Measurements from ENCODE around the gene SDHAF2.

SDHAF2 gene

DNA sequence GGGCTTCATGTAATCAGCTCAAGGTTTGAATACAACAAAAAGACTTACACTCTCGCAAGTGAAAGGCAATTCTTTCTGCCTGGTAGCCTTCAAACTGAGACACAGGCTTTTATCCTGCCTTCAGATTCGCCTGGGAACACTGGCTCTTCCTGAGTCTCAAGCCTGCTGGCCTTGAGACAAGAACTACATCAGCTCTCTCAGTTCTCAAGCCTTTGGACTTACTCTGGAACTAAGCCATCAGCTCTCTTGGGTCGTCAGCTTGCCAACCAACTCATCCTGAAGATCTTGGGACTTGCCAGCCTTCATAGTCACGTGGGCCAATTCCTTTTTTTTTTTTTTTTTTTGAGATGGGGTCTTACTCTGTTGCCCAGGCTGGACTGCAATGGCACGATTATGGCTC lies 42.9 kb downstream of the SDHAF2 start:
- Histone ChIP-seq H3K9me3 (ENCODE audit: control insufficient read depth, insufficient read depth, low read depth, low read length) (no peaks in the 10 kb centered on the region), H3K27ac (ENCODE audit: extremely low read depth, low read depth, low read length) (no peak overlapping the region), H3K4me3 (ENCODE audit: low read depth, low read length) (no peak overlapping the region), H3K4me1 (ENCODE audit: control insufficient read depth, insufficient read depth, low read length) (no peaks in the 10 kb centered on the region), H3K36me3 (ENCODE audit: control insufficient read depth in 2 of 2, insufficient read depth in 1 of 2, low read length in 2 of 2) (peaks cover 0 to 14% of the 10 kb centered on the region in 2 experiments; a peak in 1 of 3 replicates)
- CTCF ChIA-PET = interaction anchor here (0.6 to 11.7 kb wide), 9 partner anchors 24 to 995 kb away, joined by 3 to 325 read pairs (median 4); partner anchors contain the start of genes LRRC10B and SYT7
- no peak for TF ChIP-seq ZNF555 (tag by site-specific recombination; conservative IDR thresholded peaks at IDR 0.05)
- TF ChIP-seq, protein P1, sequence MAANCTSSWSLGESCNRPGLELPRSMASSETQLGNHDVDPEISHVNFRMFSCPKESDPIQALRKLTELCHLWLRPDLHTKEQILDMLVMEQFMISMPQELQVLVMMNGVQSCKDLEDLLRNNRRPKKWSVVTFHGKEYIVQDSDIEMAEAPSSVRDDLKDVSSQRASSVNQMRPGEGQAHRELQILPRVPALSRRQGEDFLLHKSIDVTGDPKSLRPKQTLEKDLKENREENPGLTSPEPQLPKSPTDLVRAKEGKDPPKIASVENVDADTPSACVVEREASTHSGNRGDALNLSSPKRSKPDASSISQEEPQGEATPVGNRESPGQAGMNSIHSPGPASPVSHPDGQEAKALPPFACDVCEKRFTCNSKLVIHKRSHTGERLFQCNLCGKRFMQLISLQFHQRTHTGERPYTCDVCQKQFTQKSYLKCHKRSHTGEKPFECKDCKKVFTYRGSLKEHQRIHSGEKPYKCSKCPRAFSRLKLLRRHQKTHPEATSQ (tag by site-specific recombination; IDR thresholded peaks at IDR 0.05) = no peak
- TF ChIP-seq ZNF423 (tag by site-specific recombination; IDR thresholded peaks at IDR 0.05) = no peak
- no peak for TF ChIP-seq KLF7 (tag by site-specific recombination; IDR thresholded peaks at IDR 0.05; ENCODE audit: borderline replicate concordance)
- TF ChIP-seq ZNF37A (tag by site-specific recombination; IDR thresholded peaks at IDR 0.05) = no peak
- POLR2A ChIA-PET = interaction anchor here (0.6 kb wide), 1 partner anchor 164 kb away, joined by 3 read pairs; no protein-coding TSS in a partner anchor

DNA sequence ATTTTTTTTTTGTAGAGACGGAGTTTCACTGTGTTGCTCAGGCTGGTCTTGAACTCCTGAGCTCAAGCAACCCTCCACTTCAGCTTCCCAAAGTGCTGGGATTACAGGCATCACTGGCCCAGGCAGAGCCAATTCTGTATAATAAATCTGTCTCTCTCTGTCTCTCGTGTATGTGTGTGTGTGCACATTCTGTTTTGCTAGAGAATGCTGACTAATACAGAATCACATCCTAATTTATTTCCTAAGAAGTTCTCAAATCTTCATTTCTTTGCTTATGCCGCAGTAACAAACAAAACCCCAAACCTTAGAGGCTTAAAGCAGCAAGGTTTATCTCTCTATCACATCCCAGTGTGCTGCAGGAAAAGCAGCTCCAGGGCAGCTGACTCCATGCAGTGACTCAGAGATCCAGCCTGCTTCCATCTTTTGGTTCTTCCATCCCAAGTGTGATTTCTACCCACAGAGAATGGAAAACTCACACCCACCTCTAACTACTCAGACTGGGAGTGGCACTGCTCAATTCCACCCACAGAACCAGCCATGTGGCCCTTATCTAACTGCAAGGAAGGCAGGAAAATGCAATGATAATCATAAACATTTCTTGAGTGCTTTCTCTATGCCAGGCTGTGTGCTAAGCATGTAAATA lies 43.6 kb downstream of the SDHAF2 start:
- Histone ChIP-seq H3K4me3 (ENCODE audit: low read depth, low read length) (no peak overlapping the region), H3K36me3 (ENCODE audit: control insufficient read depth in 2 of 2, insufficient read depth in 1 of 2, low read length in 2 of 2) (peaks cover 0 to 11% of the 10 kb centered on the region in 2 experiments; a peak in 1 of 3 replicates), H3K9me3 (ENCODE audit: control insufficient read depth, insufficient read depth, low read depth, low read length) (no peaks in the 10 kb centered on the region), H3K4me1 (ENCODE audit: control insufficient read depth, insufficient read depth, low read length) (no peaks in the 10 kb centered on the region), H3K27ac (ENCODE audit: extremely low read depth, low read depth, low read length) (no peak overlapping the region)
- TF ChIP-seq, protein P2, sequence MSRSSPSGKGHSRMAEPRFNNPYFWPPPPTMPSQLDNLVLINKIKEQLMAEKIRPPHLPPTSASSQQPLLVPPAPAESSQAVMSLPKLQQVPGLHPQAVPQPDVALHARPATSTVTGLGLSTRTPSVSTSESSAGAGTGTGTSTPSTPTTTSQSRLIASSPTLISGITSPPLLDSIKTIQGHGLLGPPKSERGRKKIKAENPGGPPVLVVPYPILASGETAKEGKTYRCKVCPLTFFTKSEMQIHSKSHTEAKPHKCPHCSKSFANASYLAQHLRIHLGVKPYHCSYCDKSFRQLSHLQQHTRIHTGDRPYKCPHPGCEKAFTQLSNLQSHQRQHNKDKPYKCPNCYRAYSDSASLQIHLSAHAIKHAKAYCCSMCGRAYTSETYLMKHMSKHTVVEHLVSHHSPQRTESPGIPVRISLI (tag by site-specific recombination; IDR thresholded peaks at IDR 0.05) = no peak
- TF ChIP-seq EGR2 (tag by site-specific recombination; IDR thresholded peaks at IDR 0.05; ENCODE audit: low read depth) = peak; percentile 88
- peak; percentile 88 for TF ChIP-seq ZFHX2 (tag by site-specific recombination; conservative IDR thresholded peaks at IDR 0.05)
- ChIA-PET CTCF (interaction anchor here (0.7 to 11.7 kb wide), 4 partner anchors 27 to 996 kb away, joined by 3 to 325 read pairs (median 12); partner anchors contain the start of genes LRRC10B and SYT7), POLR2A (interaction anchor here (0.6 kb wide), 1 partner anchor 164 kb away, joined by 3 read pairs; no protein-coding TSS in a partner anchor)

DNA sequence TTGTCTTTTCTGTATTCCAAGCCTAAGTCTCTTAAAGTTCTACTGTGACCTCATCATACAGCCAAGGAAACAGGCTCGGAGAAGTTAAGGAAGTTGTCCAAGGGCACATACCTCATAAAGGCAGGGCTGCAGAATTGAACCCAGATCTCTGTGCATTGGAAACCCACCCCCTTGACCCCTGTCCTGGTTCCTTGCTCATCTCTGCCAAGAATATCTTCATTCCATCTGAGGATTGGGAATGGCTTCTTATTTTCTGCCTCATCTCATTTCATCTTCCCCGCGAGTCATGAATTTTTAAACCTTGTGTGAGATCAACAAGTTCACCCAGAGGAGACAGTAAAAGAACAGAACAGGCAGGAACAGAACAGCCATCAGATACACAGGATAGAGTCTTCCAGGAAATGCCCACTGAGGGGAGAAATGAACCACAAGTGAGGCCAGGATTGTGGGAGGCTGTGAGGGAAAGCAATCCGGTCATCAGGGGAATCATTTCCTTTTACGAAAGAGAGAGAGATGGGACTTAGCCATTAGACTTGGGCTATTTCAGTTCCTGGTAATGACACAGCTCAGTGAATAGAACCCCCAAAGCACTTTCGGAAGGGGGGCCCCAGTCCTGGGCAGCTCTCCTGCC lies 44.2 kb downstream of the SDHAF2 start:
- ChIA-PET POLR2A (no interaction called here), CTCF (interaction anchor here (0.5 to 11.7 kb wide), 6 partner anchors 12 to 144 kb away, joined by 3 to 325 read pairs (median 4); partner anchors contain the start of gene LRRC10B)
- H3K4me3 ChIP-seq (ENCODE audit: low read depth, low read length) = no peak overlapping the region
- TF ChIP-seq ZNF133 (tag by site-specific recombination; IDR thresholded peaks at IDR 0.05) (no peak), ZNF707 (tag by site-specific recombination; IDR thresholded peaks at IDR 0.05) (no peak), SP7 (tag by site-specific recombination; IDR thresholded peaks at IDR 0.05) (no peak)
- peaks cover 0 to 8% of the 10 kb centered on the region in 2 experiments; a peak in 1 of 3 replicates for H3K36me3 ChIP-seq (ENCODE audit: control insufficient read depth in 2 of 2, insufficient read depth in 1 of 2, low read length in 2 of 2)
- H3K27ac ChIP-seq (ENCODE audit: extremely low read depth, low read depth, low read length) = no peak overlapping the region
- no peaks in the 10 kb centered on the region for H3K9me3 ChIP-seq (ENCODE audit: control insufficient read depth, insufficient read depth, low read depth, low read length)
- H3K4me1 ChIP-seq (ENCODE audit: control insufficient read depth, insufficient read depth, low read length) = no peaks in the 10 kb centered on the region

DNA sequence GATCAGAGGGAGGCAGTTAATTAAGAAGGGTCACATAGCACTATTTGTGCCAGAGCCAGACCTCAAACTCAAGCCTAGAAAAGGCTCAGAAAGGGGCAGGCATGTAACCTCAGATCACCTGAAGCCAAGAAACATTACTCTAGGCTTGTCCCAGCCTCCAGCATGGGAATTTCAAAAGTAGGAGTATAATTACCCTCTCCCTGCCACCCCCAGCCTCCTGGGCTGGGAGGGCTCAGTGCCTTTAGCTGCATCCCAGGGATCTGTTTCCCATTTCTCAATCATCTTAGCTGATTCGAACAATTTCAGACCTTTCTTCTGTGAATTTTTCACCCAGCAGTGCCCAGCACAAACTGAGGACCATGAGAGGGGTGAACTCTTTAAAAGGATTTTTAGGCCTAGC lies 45.5 kb downstream of the SDHAF2 start:
- no peak overlapping the region for H3K27ac ChIP-seq (ENCODE audit: extremely low read depth, low read depth, low read length)
- TF ChIP-seq ZNF510 (tag by site-specific recombination; IDR thresholded peaks at IDR 0.05; ENCODE audit: insufficient replicate concordance) (no peak), KLF8 (tag by site-specific recombination; IDR thresholded peaks at IDR 0.05) (no peak), ZSCAN16 (tag by site-specific recombination; IDR thresholded peaks at IDR 0.05) (no peak), ZNF335 (tag by site-specific recombination; conservative IDR thresholded peaks at IDR 0.05) (no peak), ZNF138 (tag by site-specific recombination; IDR thresholded peaks at IDR 0.05; ENCODE audit: borderline replicate concordance) (no peak), ZNF529 (tag by site-specific recombination; IDR thresholded peaks at IDR 0.05; ENCODE audit: insufficient replicate concordance) (no peak), ZNF747 (tag by site-specific recombination; IDR thresholded peaks at IDR 0.05) (no peak), ZNF621 (tag by site-specific recombination; IDR thresholded peaks at IDR 0.05) (no peak), SCRT1 (tag by site-specific recombination; IDR thresholded peaks at IDR 0.05; ENCODE audit: borderline replicate concordance) (no peak), ZNF660 (tag by site-specific recombination; IDR thresholded peaks at IDR 0.05) (no peak), ZNF350 (tag by site-specific recombination; IDR thresholded peaks at IDR 0.05) (no peak), ZNF624 (tag by site-specific recombination; IDR thresholded peaks at IDR 0.05) (no peak), ZNF19 (tag by site-specific recombination; IDR thresholded peaks at IDR 0.05; ENCODE audit: low read depth) (no peak), ZNF785 (tag by site-specific recombination; IDR thresholded peaks at IDR 0.05) (no peak)
- H3K36me3 ChIP-seq (ENCODE audit: control insufficient read depth in 2 of 2, insufficient read depth in 1 of 2, low read length in 2 of 2) = peaks cover 0 to 8% of the 10 kb centered on the region in 2 experiments; a peak in 1 of 3 replicates
- no peak overlapping the region for H3K4me3 ChIP-seq (ENCODE audit: low read depth, low read length)
- no peaks in the 10 kb centered on the region for H3K9me3 ChIP-seq (ENCODE audit: control insufficient read depth, insufficient read depth, low read depth, low read length)
- ChIA-PET CTCF (interaction anchor here (0.6 to 11.7 kb wide), 13 partner anchors 7 to 560 kb away, joined by 3 to 325 read pairs (median 4); partner anchors contain the start of gene LRRC10B), POLR2A (no interaction called here)
- H3K4me1 ChIP-seq (ENCODE audit: control insufficient read depth, insufficient read depth, low read length) = no peaks in the 10 kb centered on the region

Measured in HEK293 (cell line).